Activated CD4-positive, alpha-beta T cell treated with anti-CD3 and anti-CD28 coated beads, Interleukin-2, amount 10 ng/mL, durations not matched to agents 24 days and 14 days (primary cell): Measurements from ENCODE around the gene SERPINB7. TPM values are rescaled to one million over a fixed set of nuclear protein-coding genes. Genes with fewer than 3 reads are reported as not detected.

Experiments used
- DNase-seq: peaks from one replicate; pipeline ENCODE4 v3.0.0; 2022
- H3K27ac Mint-ChIP-seq: one replicate; pipeline ENCODE4 v1.8.0; 2022; ENCODE audit warnings: mild to moderate bottlenecking, mixed read lengths
- H3K27me3 Mint-ChIP-seq: one replicate; pipeline ENCODE4 v1.8.0; 2022; ENCODE audit warnings: mixed read lengths
- H3K36me3 Mint-ChIP-seq: one replicate; pipeline ENCODE4 v1.8.0; 2022; ENCODE audit warnings: low read depth, mild to moderate bottlenecking, mixed read lengths
- H3K4me1 Mint-ChIP-seq: one replicate; pipeline ENCODE4 v1.8.0; 2021; ENCODE audit warnings: mixed read lengths
- H3K4me3 Mint-ChIP-seq: one replicate; pipeline ENCODE4 v1.8.0; 2022; ENCODE audit warnings: mild to moderate bottlenecking, moderate library complexity, mixed read lengths
- H3K9me3 Mint-ChIP-seq: one replicate; pipeline ENCODE4 v1.8.0; 2021; ENCODE audit warnings: mixed read lengths
- intact Hi-C: fragments of 100-400 bp; cut with micrococcal nuclease; formaldehyde crosslinking; loops from one replicate; pipeline ENCODE4 v1.15.1; 2023
- total RNA-seq: library from RNA; stranded (reverse); gene quantifications from 2 replicates; pipeline ENCODE4 v1.2.3, GENCODE V29; 2022

The SERPINB7 gene
- total RNA-seq, 1 donor from 2014 or later: not detected

GRCh38 chr18:63837590-63837989 is 62.4 kb downstream of the SERPINB7 start:
- H3K4me1 Mint-ChIP-seq: no peaks in the 10 kb centered on the region
- H3K27ac Mint-ChIP-seq: no peak overlapping the region
- no peaks in the 10 kb centered on the region for H3K9me3 Mint-ChIP-seq
- no peak overlapping the region for H3K4me3 Mint-ChIP-seq
- peaks cover 36% of the 10 kb centered on the region for H3K27me3 Mint-ChIP-seq
- H3K36me3 Mint-ChIP-seq: no peaks in the 10 kb centered on the region
- no peak for DNase-seq
- intact Hi-C loops: no loop called here

- Mint-ChIP-seq H3K9me3 (no peaks in the 10 kb centered on the region), H3K4me1 (no peaks in the 10 kb centered on the region), H3K4me3 (no peak overlapping the region), H3K27ac (no peak overlapping the region), H3K36me3 (no peaks in the 10 kb centered on the region), H3K27me3 (peaks cover 29% of the 10 kb centered on the region)
- DNase-seq: no peak
- intact Hi-C loops: no loop called here
Measured at GRCh38 chr18:63843008-63843407, 67.8 kb downstream of the SERPINB7 start.

GRCh38 chr18:63844254-63844653 is 69.0 kb downstream of the SERPINB7 start:
- no peak for DNase-seq
- no peaks in the 10 kb centered on the region for H3K36me3 Mint-ChIP-seq
- peaks cover 31% of the 10 kb centered on the region for H3K27me3 Mint-ChIP-seq
- intact Hi-C loops: loop anchor here (1.0 kb wide), 2 partner anchors 20 to 326 kb away; no protein-coding TSS in a partner anchor
- no peak overlapping the region for H3K27ac Mint-ChIP-seq
- no peak overlapping the region for H3K4me3 Mint-ChIP-seq
- H3K9me3 Mint-ChIP-seq: no peaks in the 10 kb centered on the region
- H3K4me1 Mint-ChIP-seq: no peaks in the 10 kb centered on the region

GRCh38 chr18:63848159-63848558 is 72.9 kb downstream of the SERPINB7 start:
- Mint-ChIP-seq H3K4me3 (no peak overlapping the region), H3K4me1 (no peaks in the 10 kb centered on the region), H3K36me3 (no peaks in the 10 kb centered on the region), H3K27me3 (peaks cover 33% of the 10 kb centered on the region), H3K9me3 (no peaks in the 10 kb centered on the region), H3K27ac (no peak overlapping the region)
- intact Hi-C loops: loop anchor here (5.0 kb wide), 1 partner anchor 89 kb away; no protein-coding TSS in a partner anchor
- no peak for DNase-seq

GRCh38 chr18:63850020-63850419 is 74.8 kb downstream of the SERPINB7 start:
- Mint-ChIP-seq H3K4me3 (no peak overlapping the region), H3K27me3 (peaks cover 29% of the 10 kb centered on the region), H3K4me1 (no peaks in the 10 kb centered on the region), H3K36me3 (no peaks in the 10 kb centered on the region), H3K9me3 (no peaks in the 10 kb centered on the region), H3K27ac (no peak overlapping the region)
- DNase-seq: no peak
- intact Hi-C loops: no loop called here

- intact Hi-C loops: no loop called here
- H3K9me3 Mint-ChIP-seq: no peaks in the 10 kb centered on the region
Measured at GRCh38 chr18:63850636-63851035, 75.4 kb downstream of the SERPINB7 start.

More at GRCh38 chr18:63850636-63851035, 75.4 kb downstream of the SERPINB7 start:
- no peak for DNase-seq
- Mint-ChIP-seq H3K27ac (no peak overlapping the region), H3K36me3 (no peaks in the 10 kb centered on the region), H3K4me3 (no peak overlapping the region), H3K27me3 (peaks cover 27% of the 10 kb centered on the region), H3K4me1 (no peaks in the 10 kb centered on the region)

Other genes starting within 250 kb of the SERPINB7 start
- not detected in 2 replicates for gene SERPINB12, start 233.0 kb upstream of the SERPINB7 start, total RNA-seq
- not detected in 2 replicates for gene SERPINB13, start 188.1 kb upstream of the SERPINB7 start, total RNA-seq
- not detected in 2 replicates for gene SERPINB4, start 131.2 kb upstream of the SERPINB7 start, total RNA-seq
- gene SERPINB3, start 113.5 kb upstream of the SERPINB7 start, total RNA-seq: not detected in 2 replicates
- not detected in 2 replicates for gene SERPINB11, start 72.5 kb upstream of the SERPINB7 start, total RNA-seq
- not detected in 2 replicates for gene SERPINB2, start 112.3 kb downstream of the SERPINB7 start, total RNA-seq
- gene SERPINB10, start 132.5 kb downstream of the SERPINB7 start, total RNA-seq: not detected in 2 replicates
- gene HMSD, start 173.9 kb downstream of the SERPINB7 start, total RNA-seq: 16.8 and 25.0 TPM in 2 replicates
- 22.0 and 25.5 TPM in 2 replicates for gene SERPINB8, start 194.7 kb downstream of the SERPINB7 start, total RNA-seq